Measurements from ENCODE around the gene NLRC3.

DNA sequence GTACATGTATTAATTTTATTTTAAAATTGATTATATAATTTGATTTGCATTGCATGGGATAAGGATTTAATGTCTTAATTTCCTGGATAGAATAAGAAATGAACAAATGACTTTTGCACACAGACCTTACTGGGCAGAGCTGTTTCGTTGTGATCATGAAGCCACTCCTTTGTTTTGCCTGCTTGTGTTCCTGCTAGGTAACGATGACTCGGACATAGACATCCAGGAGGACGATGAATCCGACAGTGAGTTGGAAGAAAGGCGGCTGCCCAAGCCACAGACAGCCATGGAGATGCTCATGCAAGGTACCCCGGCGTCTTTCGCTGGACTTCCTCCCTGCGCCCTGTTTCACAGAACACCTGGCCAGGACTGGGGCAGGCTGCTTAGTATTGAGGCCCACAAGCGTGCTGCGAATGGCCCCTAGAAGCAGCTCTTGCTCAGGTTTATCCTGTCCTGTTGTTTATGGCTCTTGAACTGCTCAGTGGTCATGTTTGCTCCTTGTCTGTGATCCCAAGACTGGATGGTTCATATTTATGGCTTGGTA, 46.8 kb downstream of the NLRC3 start:
- TF ChIP-seq, protein P1, sequence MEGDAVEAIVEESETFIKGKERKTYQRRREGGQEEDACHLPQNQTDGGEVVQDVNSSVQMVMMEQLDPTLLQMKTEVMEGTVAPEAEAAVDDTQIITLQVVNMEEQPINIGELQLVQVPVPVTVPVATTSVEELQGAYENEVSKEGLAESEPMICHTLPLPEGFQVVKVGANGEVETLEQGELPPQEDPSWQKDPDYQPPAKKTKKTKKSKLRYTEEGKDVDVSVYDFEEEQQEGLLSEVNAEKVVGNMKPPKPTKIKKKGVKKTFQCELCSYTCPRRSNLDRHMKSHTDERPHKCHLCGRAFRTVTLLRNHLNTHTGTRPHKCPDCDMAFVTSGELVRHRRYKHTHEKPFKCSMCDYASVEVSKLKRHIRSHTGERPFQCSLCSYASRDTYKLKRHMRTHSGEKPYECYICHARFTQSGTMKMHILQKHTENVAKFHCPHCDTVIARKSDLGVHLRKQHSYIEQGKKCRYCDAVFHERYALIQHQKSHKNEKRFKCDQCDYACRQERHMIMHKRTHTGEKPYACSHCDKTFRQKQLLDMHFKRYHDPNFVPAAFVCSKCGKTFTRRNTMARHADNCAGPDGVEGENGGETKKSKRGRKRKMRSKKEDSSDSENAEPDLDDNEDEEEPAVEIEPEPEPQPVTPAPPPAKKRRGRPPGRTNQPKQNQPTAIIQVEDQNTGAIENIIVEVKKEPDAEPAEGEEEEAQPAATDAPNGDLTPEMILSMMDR (conservative IDR thresholded peaks at IDR 0.05 in 1 of 2, IDR thresholded peaks at IDR 0.05 in 1 of 2; ENCODE audit: extremely low read depth in 1 of 2, insufficient read depth in 1 of 2, low read depth in 1 of 2, low read length in 2 of 2): no peak
- TF ChIP-seq EZH2 (IDR thresholded peaks at IDR 0.05; ENCODE audit: borderline replicate concordance, low read length): no peak
